SK-N-SH (cell line): ENCODE results near the gene NTMT1. TPM values are rescaled to one million over a fixed set of nuclear protein-coding genes. Genes with fewer than 3 reads are reported as not detected.
"Not testable (repeated sequence)": the region's sequence is repeated elsewhere in the genome, so short reads cannot be mapped to it uniquely, and the experiment has no call there.

ENCODE experiments used
- CTCF ChIA-PET: fragments of 300-600, 350-600 bp; formaldehyde crosslinking; extraction: SDS; loops from one replicate; lab custom pipeline; 2021; lab: Yijun Ruan, JAX
- POLR2A ChIA-PET: fragments of 350-600 bp; sonication (Branson Sonifier 250); formaldehyde crosslinking; extraction: SDS; loops from one replicate; lab custom pipeline; 2020; ENCODE audit warnings: antibody characterized with exemption, inconsistent platforms; lab: Yijun Ruan, JAX
- DNase-seq: peaks from one replicate; pipeline ENCODE4 v3.0.0; 2012
- H2AFZ ChIP-seq: fragments of 200-600 bp; sonication (generic); 2 replicates; pipeline ENCODE4 v1.8.1; 2016; ENCODE audit warnings: antibody characterized with exemption, mild to moderate bottlenecking, low read depth
- H3F3A ChIP-seq: fragments of 200-600 bp; sonication (generic); replicated peaks from 2 replicates; pipeline ENCODE3; 2016; ENCODE audit warnings: antibody characterized with exemption, mild to moderate bottlenecking; ENCODE audit not compliant: insufficient read depth
- H3K27ac ChIP-seq, 2 experiments: fragments of 200-500 bp in 1 of 2; fragments of 200-600 bp in 1 of 2; sonication (Bioruptor generic) in 1 of 2; sonication (generic), shearing (Covaris generic) in 1 of 2; 2 replicates each; pipeline versions ENCODE4 v1.5.1 to v1.6.1; 2014 to 2016; ENCODE audit warnings: low read depth in 2 of 2, inconsistent platforms in 1 of 2, low read length in 1 of 2, mild to moderate bottlenecking in 1 of 2, mixed read lengths in 1 of 2
- H3K27me3 ChIP-seq: fragments of 200-600 bp; sonication (generic), shearing (Covaris generic); 2 replicates; pipeline ENCODE4 v1.6.1; 2016; ENCODE audit warnings: mixed run types; ENCODE audit not compliant: insufficient read depth
- H3K36me3 ChIP-seq, 2 experiments: fragments of 200-500 bp in 1 of 2; fragments of 200-600 bp in 1 of 2; sonication (Bioruptor generic) in 1 of 2; sonication (generic) in 1 of 2; replicated peaks in 1 of 2; 2 replicates each; pipeline versions ENCODE3 to v1.5.1; 2014 to 2016; ENCODE audit warnings: low read length in 1 of 2, mild to moderate bottlenecking in 1 of 2; ENCODE audit not compliant: insufficient read depth in 2 of 2, control insufficient read depth in 1 of 2
- H3K4me1 ChIP-seq, 2 experiments: fragments of 200-500 bp in 1 of 2; fragments of 200-600 bp in 1 of 2; sonication (Bioruptor generic) in 1 of 2; sonication (generic), shearing (Covaris generic) in 1 of 2; 2 replicates each; pipeline versions ENCODE4 v1.5.1 to v1.6.1; 2014 to 2016; ENCODE audit warnings: low read depth in 1 of 2, low read length in 1 of 2, mixed run types in 1 of 2; ENCODE audit not compliant: insufficient read depth in 2 of 2, control insufficient read depth in 1 of 2
- H3K4me2 ChIP-seq: fragments of 200-600 bp; sonication (generic), shearing (Covaris generic); 2 replicates; pipeline ENCODE4 v1.6.1; 2017; ENCODE audit warnings: mixed run types
- H3K4me3 ChIP-seq, 2 experiments: fragments of 200-500 bp in 1 of 2; fragments of 200-600 bp in 1 of 2; sonication (Bioruptor generic) in 1 of 2; sonication (generic), shearing (Covaris generic) in 1 of 2; 2 replicates each; pipeline versions ENCODE4 v1.5.1 to v1.8.1; 2014 to 2016; ENCODE audit warnings: low read depth in 2 of 2, inconsistent platforms in 1 of 2, low read length in 1 of 2, mild to moderate bottlenecking in 1 of 2, mixed read lengths in 1 of 2, moderate library complexity in 1 of 2
- H3K79me2 ChIP-seq: fragments of 200-600 bp; sonication (generic); 2 replicates; pipeline ENCODE4 v1.8.1; 2017; ENCODE audit warnings: mild to moderate bottlenecking; ENCODE audit not compliant: insufficient read depth
- H3K9ac ChIP-seq: fragments of 200-600 bp; sonication (generic); 2 replicates; pipeline ENCODE4 v1.6.1; 2017; ENCODE audit warnings: mixed run types
- H3K9me2 ChIP-seq: fragments of 200-600 bp; sonication (generic); 2 replicates; pipeline ENCODE4 v1.6.1; 2017; ENCODE audit warnings: mixed run types
- H3K9me3 ChIP-seq: fragments of 200-600 bp; sonication (generic); 2 replicates; pipeline ENCODE4 v1.6.1; 2017; ENCODE audit warnings: mixed run types, mild to moderate bottlenecking, moderate library complexity
- H4K20me1 ChIP-seq: fragments of 200-600 bp; sonication (generic); 2 replicates; pipeline ENCODE4 v1.6.1; 2017; ENCODE audit warnings: mild to moderate bottlenecking, mixed run types; ENCODE audit not compliant: insufficient read depth
- CHD2 ChIP-seq: fragments of 150-350 bp; IDR thresholded peaks from 2 replicates; pipeline ENCODE4 v1.6.1; 2018; ENCODE audit warnings: low read length; ENCODE audit not compliant: partially characterized antibody
- FOSL2 ChIP-seq: IDR thresholded peaks from 2 replicates; pipeline ENCODE4 v1.4.0; 2012; ENCODE audit warnings: low read depth, mild to moderate bottlenecking, moderate library complexity, borderline replicate concordance
- FOXJ3 ChIP-seq: sonication (generic); formaldehyde crosslinking; IDR thresholded peaks from 2 replicates; pipeline ENCODE4 v1.5.1; 2020; ENCODE audit warnings: mild to moderate bottlenecking, missing genetic modification reagents
- IRF3 ChIP-seq: fragments of 150-350 bp; IDR thresholded peaks from 2 replicates; pipeline ENCODE4 v1.6.1; 2016; ENCODE audit warnings: mild to moderate bottlenecking, low read depth, low read length
- MXI1 ChIP-seq: IDR thresholded peaks from 2 replicates; pipeline ENCODE4 v1.6.1; 2012; ENCODE audit warnings: mild to moderate bottlenecking, low read depth, low read length, improper control_type of control experiment
- PBX3 ChIP-seq: IDR thresholded peaks from 2 replicates; pipeline ENCODE4; 2012
- POLR2AphosphoS5 ChIP-seq: IDR thresholded peaks from 2 replicates; pipeline ENCODE4 v1.6.1; 2012; ENCODE audit warnings: low read depth, low read length
- RAD21 ChIP-seq: IDR thresholded peaks from 2 replicates; pipeline ENCODE4 v1.6.1; 2012; ENCODE audit warnings: mild to moderate bottlenecking, low read length
- RCOR1 ChIP-seq: fragments of 150-350 bp; IDR thresholded peaks from 2 replicates; pipeline ENCODE4 v1.6.1; 2017; ENCODE audit warnings: antibody characterized with exemption, low read length
- RFX5 ChIP-seq: IDR thresholded peaks from 2 replicates; pipeline ENCODE4 v1.6.1; 2012; ENCODE audit warnings: mild to moderate bottlenecking, improper control_type of control experiment, low read length
- SIN3A ChIP-seq: IDR thresholded peaks from 2 replicates; pipeline ENCODE4 v1.6.1; 2012; ENCODE audit warnings: low read depth, mild to moderate bottlenecking, low read length, moderate library complexity, borderline replicate concordance
- SMC3 ChIP-seq: IDR thresholded peaks from 2 replicates; pipeline ENCODE4 v1.6.1; 2012; ENCODE audit warnings: low read depth, low read length, improper control_type of control experiment
- TAF1 ChIP-seq: IDR thresholded peaks from 2 replicates; pipeline ENCODE4 v1.6.1; 2012; ENCODE audit warnings: low read depth, mild to moderate bottlenecking, low read length, moderate library complexity, borderline replicate concordance
- TCF12 ChIP-seq: IDR thresholded peaks from 2 replicates; pipeline ENCODE4 v1.4.0; 2012
- WGBS: methylation state at CpG from one replicate; pipeline ENCODE4 v1.1.6; 2017; ENCODE audit warnings: low lambda C conversion rate; 5-methylcytosine and 5-hydroxymethylcytosine counted together
- polyA plus RNA-seq, 3 experiments: library from polyadenylated mRNA; depleted of rRNA; stranded (reverse); fragments of >200 nt; gene quantifications; 2 replicates each; pipeline ENCODE4 v1.2.3, GENCODE V29; 2012

Gene NTMT1
- polyA plus RNA-seq, 1 of the 3 experiments (the other 2 are of a cell fraction) = 78.3 TPM

- no peak for DNase-seq
- 95% methylated on average over 25 of the region's 34 CpGs for WGBS
- no peak overlapping the region for H3K27ac ChIP-seq
- peaks cover 63% of the 10 kb centered on the region for H4K20me1 ChIP-seq
- H3K4me1 ChIP-seq = peaks cover 20 to 37% of the 10 kb centered on the region in 2 experiments
- H3K4me3 ChIP-seq = no peak overlapping the region
- peaks cover 12% of the 10 kb centered on the region for H3F3A ChIP-seq
- no peak overlapping the region for H3K9ac ChIP-seq
- TF ChIP-seq MXI1 (no peak), FOXJ3 (CRISPR knock-in tag) (no peak), POLR2AphosphoS5 (no peak), RAD21 (no peak), FOSL2 (no peak), PBX3 (no peak), RCOR1 (no peak), SIN3A (no peak), RFX5 (no peak), IRF3 (no peak), CHD2 (no peak), TCF12 (no peak), TAF1 (no peak), SMC3 (no peak)
- TF ChIP-seq, all 33 proteins: peak for 0
- POLR2A ChIA-PET = no interaction called here
- peaks cover 25 to 59% of the 10 kb centered on the region in 2 experiments for H3K36me3 ChIP-seq
- no peak overlapping the region for H3K4me2 ChIP-seq
- no peaks in the 10 kb centered on the region for H3K27me3 ChIP-seq
- no peaks in the 10 kb centered on the region for H3K9me3 ChIP-seq
- H2AFZ ChIP-seq = no peak overlapping the region
- CTCF ChIA-PET = interaction anchor here (0.6 to 3.0 kb wide), 2 partner anchors 91 to 595 kb away, joined by 3 to 11 read pairs; no protein-coding TSS in a partner anchor
- H3K79me2 ChIP-seq = peaks cover 77% of the 10 kb centered on the region
- no peaks in the 10 kb centered on the region for H3K9me2 ChIP-seq
Observed at GRCh38 chr9:129635099-129636065, 9.4 kb downstream of the NTMT1 start.

- H3K4me2 ChIP-seq, H3K9me3 ChIP-seq, POLR2A ChIA-PET, H3K4me3 ChIP-seq, H2AFZ ChIP-seq, DNase-seq, H3K27ac ChIP-seq, H3K9ac ChIP-seq, H3K27me3 ChIP-seq, H3K9me2 ChIP-seq: not testable (repeated sequence)
- H3K79me2 ChIP-seq = peaks cover 77% of the 10 kb centered on the region
- peaks cover 16% of the 10 kb centered on the region for H3F3A ChIP-seq
- CTCF ChIA-PET = interaction anchor here (1.1 to 3.0 kb wide), 2 partner anchors 24 to 90 kb away, joined by 3 to 11 read pairs; no protein-coding TSS in a partner anchor
- WGBS = 100% methylated on average over 10 of the region's 10 CpGs
- H3K4me1 ChIP-seq = peaks cover 18 to 37% of the 10 kb centered on the region in 2 experiments
- H4K20me1 ChIP-seq = peaks cover 63% of the 10 kb centered on the region
- peaks cover 25 to 59% of the 10 kb centered on the region in 2 experiments for H3K36me3 ChIP-seq
Observed at GRCh38 chr9:129636343-129636742, 10.4 kb downstream of the NTMT1 start.
